ENCODE data around the gene CSMD2. TPM values are rescaled to one million over a fixed set of nuclear protein-coding genes. Genes with fewer than 3 reads are reported as not detected.

Gene CSMD2
- polyA plus RNA-seq, 1 of the 3 experiments (the other 2 are of a cell fraction): not detected

GRCh38 chr1:34156739-34157138 lies 8.3 kb downstream of the CSMD2 start:
- H3K4me1 ChIP-seq (ENCODE audit: control insufficient read depth in 1 of 2, insufficient read depth in 2 of 2, low read depth in 1 of 2, low read length in 1 of 2): no peaks in the 10 kb centered on the region
- H3K4me2 ChIP-seq: no peak overlapping the region
- no peak for TF ChIP-seq SMC3 (IDR thresholded peaks at IDR 0.05; ENCODE audit: low read depth, low read length)
- TF ChIP-seq RAD21 (IDR thresholded peaks at IDR 0.05; ENCODE audit: low read length): no peak
- no peak for TF ChIP-seq ELF1 (IDR thresholded peaks at IDR 0.05)
- TF ChIP-seq USF2 (IDR thresholded peaks at IDR 0.05; ENCODE audit: borderline replicate concordance, low read depth, low read length): no peak
- TF ChIP-seq MXI1 (IDR thresholded peaks at IDR 0.05; ENCODE audit: low read depth, low read length): no peak
- no peak for TF ChIP-seq TEAD4 (IDR thresholded peaks at IDR 0.05; ENCODE audit: borderline replicate concordance, insufficient read depth)
- TF ChIP-seq GABPA (IDR thresholded peaks at IDR 0.05; ENCODE audit: low read depth): no peak
- no peak for TF ChIP-seq FOXM1 (IDR thresholded peaks at IDR 0.05; ENCODE audit: low read depth)
- TF ChIP-seq YY1 (IDR thresholded peaks at IDR 0.05; ENCODE audit: low read depth): no peak
- no peak for TF ChIP-seq EZH2phosphoT487 (IDR thresholded peaks at IDR 0.05; ENCODE audit: borderline replicate concordance, low read depth)
- TF ChIP-seq USF1 (IDR thresholded peaks at IDR 0.05; ENCODE audit: borderline replicate concordance, low read depth): no peak
- no peak for TF ChIP-seq IRF3 (IDR thresholded peaks at IDR 0.05; ENCODE audit: low read depth, low read length)
- TF ChIP-seq JUND (IDR thresholded peaks at IDR 0.05): no peak
- no peak for TF ChIP-seq RCOR1 (IDR thresholded peaks at IDR 0.05; ENCODE audit: low read length)
- TF ChIP-seq CHD2 (IDR thresholded peaks at IDR 0.05; ENCODE audit: low read length, partially characterized antibody): no peak
- TF ChIP-seq EP300 (IDR thresholded peaks at IDR 0.05; ENCODE audit: borderline replicate concordance in 1 of 2, low read depth in 1 of 2, low read length in 1 of 2): no peak
- no peak for TF ChIP-seq NFIC (IDR thresholded peaks at IDR 0.05; ENCODE audit: borderline replicate concordance)
- no peak for TF ChIP-seq SIN3A (IDR thresholded peaks at IDR 0.05; ENCODE audit: borderline replicate concordance, low read depth, low read length)
- no peak overlapping the region for H3K27ac ChIP-seq (ENCODE audit: low read depth in 2 of 2, low read length in 1 of 2)
- H3K9me2 ChIP-seq: no peaks in the 10 kb centered on the region
- WGBS (ENCODE audit: low lambda C conversion rate): 19% methylated on average over 3 of the region's 3 CpGs
- no peaks in the 10 kb centered on the region for H3F3A ChIP-seq (replicated peaks; ENCODE audit: insufficient read depth)
- POLR2A ChIA-PET: no interaction called here
- DNase-seq: no peak
- H3K4me3 ChIP-seq (ENCODE audit: low read depth in 2 of 2, low read length in 1 of 2): no peak overlapping the region
- no peak overlapping the region for H3K9ac ChIP-seq
- H2AFZ ChIP-seq (ENCODE audit: low read depth): no peak overlapping the region
- no peaks in the 10 kb centered on the region for H3K27me3 ChIP-seq (ENCODE audit: insufficient read depth)
- H3K9me3 ChIP-seq: no peaks in the 10 kb centered on the region
- H3K79me2 ChIP-seq (ENCODE audit: insufficient read depth): no peaks in the 10 kb centered on the region
- CTCF ChIA-PET: no interaction called here
- H4K20me1 ChIP-seq (ENCODE audit: insufficient read depth): no peaks in the 10 kb centered on the region
- H3K36me3 ChIP-seq (replicated peaks in 1 of 2; ENCODE audit: control insufficient read depth in 1 of 2, insufficient read depth in 2 of 2, low read length in 1 of 2): no peaks in the 10 kb centered on the region
